Stimulated activated naive CD8-positive, alpha-beta T cell treated with anti-CD3 and anti-CD28 coated beads, Interleukin-15, amount 100 ng/mL, for 72 hours (primary cell): ENCODE measurements around the gene IFNA16.
"Not testable (repeated sequence)": the region's sequence is repeated elsewhere in the genome, so short reads cannot be mapped to it uniquely, and the experiment has no call there.

ENCODE experiments used
- ATAC-seq: fragments of 150-1000 bp; cut with Tn5 transposase; 2 replicates; pipeline ENCODE4 v1.10.0; 2021; ENCODE audit warnings: mild to moderate bottlenecking, moderate library complexity
- DNase-seq, 2 donors: peaks; one replicate each; pipeline ENCODE4 v3.0.0; 2021 to 2022
- H3K27ac Mint-ChIP-seq, 2 donors: one replicate each; pipeline ENCODE4 v1.8.0; 2022; ENCODE audit warnings: mild to moderate bottlenecking in 2 of 2, mixed read lengths in 2 of 2, moderate library complexity in 2 of 2
- H3K27me3 Mint-ChIP-seq: one replicate; pipeline ENCODE4 v1.8.0; 2022; ENCODE audit warnings: mixed read lengths
- H3K4me1 Mint-ChIP-seq: one replicate; pipeline ENCODE4 v1.8.0; 2022; ENCODE audit warnings: mild to moderate bottlenecking, mixed read lengths
- H3K4me3 Mint-ChIP-seq, 2 donors: one replicate each; pipeline ENCODE4 v1.8.0; 2022; ENCODE audit warnings: mild to moderate bottlenecking in 2 of 2, mixed read lengths in 2 of 2, moderate library complexity in 1 of 2
- H3K9me3 Mint-ChIP-seq, 2 donors: one replicate each; pipeline ENCODE4 v1.8.0; 2022; ENCODE audit warnings: mixed read lengths in 2 of 2

Gene IFNA16

DNA sequence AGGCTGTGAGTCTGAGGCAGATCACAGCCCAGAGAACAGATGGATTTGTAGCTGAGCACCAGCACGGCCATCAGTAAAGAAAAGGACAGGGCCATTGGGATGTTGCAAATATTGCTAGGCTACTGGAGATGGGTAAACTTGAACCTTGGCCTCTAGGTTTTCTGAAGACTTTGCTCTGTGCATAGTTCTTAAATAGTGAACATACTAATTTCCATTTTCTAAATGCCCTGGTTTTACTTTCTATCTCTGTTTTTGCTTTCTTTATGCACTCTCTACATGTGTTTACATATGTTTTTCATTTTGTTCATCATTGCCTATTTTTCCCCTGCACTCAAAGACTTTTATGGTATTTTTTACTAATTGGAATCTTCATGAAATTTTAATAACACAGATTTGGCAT lies at the start of gene IFNA16:
Gene IFNA16, minus strand, starts transcription at position 101 of the 400 bp plus-strand sequence. Its CDS starts 6 bp downstream, at position 95.
- not testable (repeated sequence) for DNase-seq, H3K27ac Mint-ChIP-seq, H3K4me3 Mint-ChIP-seq, ATAC-seq, H3K4me1 Mint-ChIP-seq, H3K9me3 Mint-ChIP-seq
- peaks cover 42% of the 10 kb centered on the region for H3K27me3 Mint-ChIP-seq

GRCh38 chr9:21265421-21266189 lies 48.5 kb upstream of the IFNA16 start:
- no peak overlapping the region for H3K4me3 Mint-ChIP-seq
- H3K9me3 Mint-ChIP-seq: no peaks in the 10 kb centered on the region
- no peak overlapping the region for H3K27ac Mint-ChIP-seq
- H3K27me3 Mint-ChIP-seq: peaks cover 26% of the 10 kb centered on the region
- ATAC-seq: no peak
- H3K4me1 Mint-ChIP-seq: no peaks in the 10 kb centered on the region
- DNase-seq: no peak

GRCh38 chr9:21255538-21256212 lies 38.6 kb upstream of the IFNA16 start:
- peaks cover 25% of the 10 kb centered on the region for H3K27me3 Mint-ChIP-seq
- no peaks in the 10 kb centered on the region for H3K9me3 Mint-ChIP-seq
- H3K4me1 Mint-ChIP-seq: peaks cover 6% of the 10 kb centered on the region
- DNase-seq: no peak
- no peak overlapping the region for H3K27ac Mint-ChIP-seq
- ATAC-seq: no peak
- no peak overlapping the region for H3K4me3 Mint-ChIP-seq

- no peak for DNase-seq
- ATAC-seq: peak; percentile 79
- H3K9me3 Mint-ChIP-seq: no peaks in the 10 kb centered on the region
- peaks cover 33% of the 10 kb centered on the region for H3K27me3 Mint-ChIP-seq
- no peak overlapping the region for H3K27ac Mint-ChIP-seq
- H3K4me1 Mint-ChIP-seq: peaks cover 6% of the 10 kb centered on the region
- H3K4me3 Mint-ChIP-seq: peak overlapping the region in 1 of 2 donors; percentile 3
Measured at GRCh38 chr9:21252721-21253547, 35.8 kb upstream of the IFNA16 start.

GRCh38 chr9:21251638-21252037 lies 34.5 kb upstream of the IFNA16 start:
- ATAC-seq: no peak
- peaks cover 6% of the 10 kb centered on the region for H3K4me1 Mint-ChIP-seq
- no peaks in the 10 kb centered on the region for H3K9me3 Mint-ChIP-seq
- peaks cover 21% of the 10 kb centered on the region for H3K27me3 Mint-ChIP-seq
- no peak for DNase-seq
- no peak overlapping the region for H3K4me3 Mint-ChIP-seq
- H3K27ac Mint-ChIP-seq: peak overlapping the region in 1 of 2 donors; percentile 18

DNA sequence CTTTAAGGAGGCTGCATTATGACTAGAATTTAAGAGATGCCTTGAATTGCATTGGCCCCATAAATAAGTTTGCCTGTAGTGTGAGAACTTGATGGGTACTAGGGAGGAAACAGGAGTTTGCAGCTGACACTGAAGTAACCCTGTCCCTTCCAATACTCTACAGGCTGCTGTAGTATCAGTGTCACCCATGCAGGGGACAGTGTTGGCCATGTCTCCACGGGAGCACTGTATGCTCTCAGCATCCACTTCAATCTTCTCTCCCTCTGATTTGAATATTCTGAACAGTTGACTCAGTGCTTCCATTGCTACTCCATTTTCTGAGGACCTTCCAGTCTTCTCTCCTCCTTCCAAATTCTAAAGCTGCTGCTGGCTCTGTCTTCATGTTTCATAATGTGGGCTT lies 34.1 kb upstream of the IFNA16 start:
- ATAC-seq (peak; percentile 39), DNase-seq (no peak)
- H3K27me3 Mint-ChIP-seq: peaks cover 16% of the 10 kb centered on the region
- H3K4me1 Mint-ChIP-seq: peaks cover 6% of the 10 kb centered on the region
- no peaks in the 10 kb centered on the region for H3K9me3 Mint-ChIP-seq
- H3K27ac Mint-ChIP-seq: no peak overlapping the region
- no peak overlapping the region for H3K4me3 Mint-ChIP-seq

DNA sequence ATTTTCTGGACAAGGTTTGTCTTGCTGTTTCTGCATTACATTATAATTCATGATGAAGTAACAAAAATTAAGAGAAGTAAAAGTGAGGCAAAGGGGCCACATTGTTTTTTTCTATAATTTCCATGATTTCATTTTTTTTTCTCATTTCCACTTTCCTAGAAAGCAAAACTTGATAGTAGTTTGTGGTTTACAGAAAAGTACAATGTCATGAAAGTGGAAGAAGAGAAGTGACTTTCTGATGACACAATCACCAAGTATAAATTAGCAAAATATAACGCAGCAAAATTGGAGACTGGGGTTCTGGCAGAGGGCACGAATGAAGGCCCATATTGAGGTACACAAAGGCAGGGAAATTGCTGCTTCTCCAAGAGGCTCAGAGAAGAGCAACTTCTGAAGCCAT lies 27.7 kb upstream of the IFNA16 start:
- Mint-ChIP-seq H3K27me3 (peaks cover 17% of the 10 kb centered on the region), H3K4me1 (peaks cover 5% of the 10 kb centered on the region)

GRCh38 chr9:21239911-21240310 lies 22.8 kb upstream of the IFNA16 start, which contains the start of gene IFNA14:
Gene IFNA14, minus strand, starts transcription at chr9:21240005. Its CDS starts 70 bp downstream, at chr9:21239935.
- H3K27me3 Mint-ChIP-seq: peaks cover 9% of the 10 kb centered on the region
- ATAC-seq: no peak
- no peaks in the 10 kb centered on the region for H3K9me3 Mint-ChIP-seq
- no peak for DNase-seq
- no peak within 1 kb of the TSS for H3K4me3 Mint-ChIP-seq
- peaks cover 13% of the 10 kb centered on the region for H3K4me1 Mint-ChIP-seq
- H3K27ac Mint-ChIP-seq: no peak within 1 kb of the TSS

More for the DNA sequence above, 27.7 kb upstream of the IFNA16 start:
- H3K9me3 Mint-ChIP-seq: no peaks in the 10 kb centered on the region
- ATAC-seq (no peak), DNase-seq (no peak)
- no peak overlapping the region for H3K27ac Mint-ChIP-seq
- no peak overlapping the region for H3K4me3 Mint-ChIP-seq

DNA sequence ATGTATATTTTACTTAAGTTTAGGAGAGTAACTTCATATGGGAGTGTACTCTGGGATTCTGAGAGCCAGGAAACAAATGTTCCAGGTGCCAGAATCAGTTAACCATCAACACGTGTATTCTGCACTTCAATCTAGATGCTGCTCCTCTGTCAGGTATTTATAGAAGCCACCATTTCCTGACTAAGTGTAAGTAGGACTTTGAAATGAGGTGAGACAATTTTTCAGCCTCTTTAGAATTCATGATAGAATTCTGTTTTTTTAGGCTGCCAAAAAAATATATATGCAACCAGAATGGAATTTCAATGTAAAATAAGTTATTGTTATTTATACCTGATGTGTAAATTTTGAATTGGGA lies 19.2 kb upstream of the IFNA16 start:
- not testable (repeated sequence) for H3K9me3 Mint-ChIP-seq, H3K27ac Mint-ChIP-seq, H3K27me3 Mint-ChIP-seq, H3K4me1 Mint-ChIP-seq, DNase-seq, ATAC-seq
- peak overlapping the region in 1 of 2 donors; percentile 41 for H3K4me3 Mint-ChIP-seq

DNA sequence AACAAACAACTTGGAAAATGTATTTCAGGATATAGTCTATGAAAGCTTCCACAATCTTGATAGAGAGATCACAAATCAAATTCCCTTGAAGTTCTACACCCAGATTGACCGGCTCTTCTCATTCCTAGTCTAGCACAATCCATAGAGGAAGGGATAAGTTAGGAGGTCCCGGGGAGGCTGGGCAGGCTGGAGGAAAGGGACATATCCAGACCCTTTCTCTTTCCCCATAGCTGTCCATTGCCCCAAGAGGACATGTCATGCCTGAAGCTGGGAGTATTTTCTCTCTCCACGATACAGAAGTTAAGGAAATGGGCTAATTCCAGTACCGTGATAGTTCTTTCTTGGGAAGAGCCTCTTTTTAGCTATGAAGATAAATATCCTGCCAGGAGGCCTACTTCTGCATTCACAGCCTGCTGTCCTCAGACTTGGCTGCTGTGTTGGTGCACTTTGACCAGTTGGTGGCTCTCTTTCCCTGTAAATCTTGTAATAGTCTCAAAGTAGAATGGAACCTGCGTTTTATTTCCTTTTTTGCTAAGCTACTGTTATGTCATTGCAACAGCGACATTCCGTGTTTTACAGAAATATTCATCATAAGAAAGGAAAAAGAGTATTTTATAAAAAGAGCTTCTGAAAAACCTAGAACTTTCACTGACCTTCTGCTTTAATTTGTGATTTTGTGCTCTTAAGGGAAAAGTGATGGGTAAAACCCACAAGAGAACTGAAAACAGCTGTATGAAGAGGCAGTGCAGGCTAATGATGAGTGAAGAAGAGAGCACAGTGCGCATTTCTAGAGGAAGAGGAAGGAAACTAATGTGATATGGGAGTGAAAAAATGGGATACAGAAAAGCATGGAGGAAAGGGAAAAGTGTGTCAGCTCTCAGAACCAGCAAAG lies 18.6 kb upstream of the IFNA16 start:
- DNase-seq (peak; percentile 25 to 36), ATAC-seq (peak; percentile 75)
- not testable (repeated sequence) for H3K9me3 Mint-ChIP-seq, H3K27me3 Mint-ChIP-seq, H3K4me1 Mint-ChIP-seq
- Mint-ChIP-seq H3K4me3 (peak overlapping the region; percentile 13 to 41), H3K27ac (peak overlapping the region in 1 of 2 donors; percentile 72)

- H3K4me1 Mint-ChIP-seq: peaks cover 8% of the 10 kb centered on the region
- no peaks in the 10 kb centered on the region for H3K27me3 Mint-ChIP-seq
- no peak overlapping the region for H3K4me3 Mint-ChIP-seq
- ATAC-seq (no peak), DNase-seq (no peak)
- no peak overlapping the region for H3K27ac Mint-ChIP-seq
- no peaks in the 10 kb centered on the region for H3K9me3 Mint-ChIP-seq
Measured at GRCh38 chr9:21234153-21234687, 17.1 kb upstream of the IFNA16 start.

- Mint-ChIP-seq H3K27ac (no peak overlapping the region), H3K9me3 (no peaks in the 10 kb centered on the region), H3K4me3 (no peak overlapping the region), H3K27me3 (no peaks in the 10 kb centered on the region), H3K4me1 (peaks cover 8% of the 10 kb centered on the region)
- ATAC-seq (peak; percentile 16), DNase-seq (no peak)
Measured at GRCh38 chr9:21233258-21233657, 16.1 kb upstream of the IFNA16 start.

DNA sequence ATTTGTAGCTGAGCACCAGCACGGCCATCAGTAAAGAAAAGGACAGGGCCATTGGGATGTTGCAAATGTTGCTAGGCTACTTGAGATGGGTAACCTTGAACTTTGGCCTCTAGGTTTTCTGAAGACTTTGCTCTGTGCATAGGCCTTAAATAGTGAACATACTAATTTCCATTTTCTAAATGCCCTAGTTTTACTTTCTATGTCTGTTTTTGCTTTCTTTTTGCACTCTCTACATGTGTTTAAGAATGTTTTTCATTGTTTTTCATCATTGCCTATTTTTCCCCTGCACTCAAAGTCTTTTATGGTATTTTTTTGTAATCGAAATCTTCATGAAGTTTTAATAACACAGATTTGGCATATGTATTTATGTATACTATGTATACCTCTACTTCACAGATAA lies 11.0 kb upstream of the IFNA16 start, which contains the start of gene IFNA17:
Gene IFNA17, minus strand, starts transcription at position 101 of the 400 bp plus-strand sequence. Its CDS starts 49 bp downstream, at position 52.
- no peak for DNase-seq
- H3K27ac Mint-ChIP-seq: no peak within 1 kb of the TSS
- ATAC-seq: no peak
- H3K4me1 Mint-ChIP-seq: no peaks in the 10 kb centered on the region
- H3K4me3 Mint-ChIP-seq: no peak within 1 kb of the TSS
- H3K9me3 Mint-ChIP-seq: no peaks in the 10 kb centered on the region
- peaks cover 8% of the 10 kb centered on the region for H3K27me3 Mint-ChIP-seq

- Mint-ChIP-seq H3K27me3 (peaks cover 11% of the 10 kb centered on the region), H3K4me3 (peak overlapping the region; percentile 30 to 43)
- not testable (repeated sequence) for DNase-seq, H3K4me1 Mint-ChIP-seq, H3K9me3 Mint-ChIP-seq, H3K27ac Mint-ChIP-seq
- ATAC-seq: peak; percentile 66
Measured at GRCh38 chr9:21213411-21214326, 3.4 kb downstream of the IFNA16 start.
